Panc1 (cell line): ENCODE measurements around the gene U2AF1L4.

ENCODE experiments used
- CTCF ChIP-seq: fragments of 450-650 bp; IDR thresholded peaks from 2 replicates; pipeline ENCODE4 v1.5.1; 2017; ENCODE audit warnings: mild to moderate bottlenecking
- POLR2AphosphoS5 ChIP-seq: IDR thresholded peaks from 2 replicates; pipeline ENCODE4 v1.6.1; 2012; ENCODE audit warnings: mild to moderate bottlenecking, low read depth, low read length, moderate library complexity
- SIN3A ChIP-seq: IDR thresholded peaks from 2 replicates; pipeline ENCODE4 v1.6.1; 2012; ENCODE audit warnings: low read depth, mild to moderate bottlenecking, low read length, moderate library complexity, borderline replicate concordance; ENCODE audit not compliant: insufficient read depth
- TF ChIP-seq, protein P1 (sequence below), 2 experiments: IDR thresholded peaks; 2 replicates each; pipeline ENCODE4 v1.6.1; 2011 to 2012; ENCODE audit warnings: low read depth in 2 of 2, control low read depth in 1 of 2, low read length in 1 of 2, mild to moderate bottlenecking in 1 of 2, moderate library complexity in 1 of 2; ENCODE audit not compliant: insufficient read depth in 1 of 2

GRCh38 chr19:35746087-35746462 lies 857 bp upstream of the U2AF1L4 start:
- no peak for TF ChIP-seq SIN3A
- no peak for TF ChIP-seq CTCF
- no peak for TF ChIP-seq POLR2AphosphoS5
- TF ChIP-seq, protein P1, sequence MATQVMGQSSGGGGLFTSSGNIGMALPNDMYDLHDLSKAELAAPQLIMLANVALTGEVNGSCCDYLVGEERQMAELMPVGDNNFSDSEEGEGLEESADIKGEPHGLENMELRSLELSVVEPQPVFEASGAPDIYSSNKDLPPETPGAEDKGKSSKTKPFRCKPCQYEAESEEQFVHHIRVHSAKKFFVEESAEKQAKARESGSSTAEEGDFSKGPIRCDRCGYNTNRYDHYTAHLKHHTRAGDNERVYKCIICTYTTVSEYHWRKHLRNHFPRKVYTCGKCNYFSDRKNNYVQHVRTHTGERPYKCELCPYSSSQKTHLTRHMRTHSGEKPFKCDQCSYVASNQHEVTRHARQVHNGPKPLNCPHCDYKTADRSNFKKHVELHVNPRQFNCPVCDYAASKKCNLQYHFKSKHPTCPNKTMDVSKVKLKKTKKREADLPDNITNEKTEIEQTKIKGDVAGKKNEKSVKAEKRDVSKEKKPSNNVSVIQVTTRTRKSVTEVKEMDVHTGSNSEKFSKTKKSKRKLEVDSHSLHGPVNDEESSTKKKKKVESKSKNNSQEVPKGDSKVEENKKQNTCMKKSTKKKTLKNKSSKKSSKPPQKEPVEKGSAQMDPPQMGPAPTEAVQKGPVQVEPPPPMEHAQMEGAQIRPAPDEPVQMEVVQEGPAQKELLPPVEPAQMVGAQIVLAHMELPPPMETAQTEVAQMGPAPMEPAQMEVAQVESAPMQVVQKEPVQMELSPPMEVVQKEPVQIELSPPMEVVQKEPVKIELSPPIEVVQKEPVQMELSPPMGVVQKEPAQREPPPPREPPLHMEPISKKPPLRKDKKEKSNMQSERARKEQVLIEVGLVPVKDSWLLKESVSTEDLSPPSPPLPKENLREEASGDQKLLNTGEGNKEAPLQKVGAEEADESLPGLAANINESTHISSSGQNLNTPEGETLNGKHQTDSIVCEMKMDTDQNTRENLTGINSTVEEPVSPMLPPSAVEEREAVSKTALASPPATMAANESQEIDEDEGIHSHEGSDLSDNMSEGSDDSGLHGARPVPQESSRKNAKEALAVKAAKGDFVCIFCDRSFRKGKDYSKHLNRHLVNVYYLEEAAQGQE (IDR thresholded peaks at IDR 0.05; ENCODE audit: insufficient read depth in 1 of 2, low read depth in 2 of 2, low read length in 1 of 2) = no peak
